ENCODE data around the gene CROT.

The CROT gene

GRCh38 chr7:87344446-87344845 is 1.0 kb upstream of the CROT start:
- DNase-seq = no peak

GRCh38 chr7:87345962-87346371 is 503 bp downstream of the CROT start:
- no peak for DNase-seq

GRCh38 chr7:87347207-87347606 is 1.7 kb downstream of the CROT start:
- no peak for DNase-seq

GRCh38 chr7:87347664-87348063 is 2.2 kb downstream of the CROT start:
- no peak for DNase-seq

GRCh38 chr7:87354749-87355148 is 9.3 kb downstream of the CROT start:
- no peak for DNase-seq

- no peak for DNase-seq
Observed at GRCh38 chr7:87356448-87356847, 11.0 kb downstream of the CROT start.

GRCh38 chr7:87359366-87359765 is 13.9 kb downstream of the CROT start:
- no peak for DNase-seq

- DNase-seq = no peak
Observed at GRCh38 chr7:87361320-87361719, 15.9 kb downstream of the CROT start.

- no peak for DNase-seq
Observed at GRCh38 chr7:87363342-87363741, 17.9 kb downstream of the CROT start.

GRCh38 chr7:87364246-87364645 is 18.8 kb downstream of the CROT start:
- DNase-seq = no peak

- no peak for DNase-seq
Observed at GRCh38 chr7:87369216-87369615, 23.8 kb downstream of the CROT start.

GRCh38 chr7:87370660-87371180 is 25.3 kb downstream of the CROT start:
- DNase-seq = no peak

- DNase-seq = no peak
Observed at GRCh38 chr7:87375662-87376435, 30.4 kb downstream of the CROT start.

GRCh38 chr7:87380905-87381304 is 35.4 kb downstream of the CROT start:
- no peak for DNase-seq

- DNase-seq = no peak
Observed at GRCh38 chr7:87391020-87391701, 45.7 kb downstream of the CROT start.

- DNase-seq = no peak
Observed at GRCh38 chr7:87395442-87396020, 50.1 kb downstream of the CROT start.

GRCh38 chr7:87398446-87398845 is 53.0 kb downstream of the CROT start:
- DNase-seq = no peak

- no peak for DNase-seq
Observed at GRCh38 chr7:87404674-87405073, 59.2 kb downstream of the CROT start.

- DNase-seq = no peak
Observed at GRCh38 chr7:87411186-87411585, 65.7 kb downstream of the CROT start.

- DNase-seq = no peak
Observed at GRCh38 chr7:87413029-87413428, 67.6 kb downstream of the CROT start.

- DNase-seq = no peak
Observed at GRCh38 chr7:87413951-87414793, 68.7 kb downstream of the CROT start.

GRCh38 chr7:87414794-87415188 is 69.3 kb downstream of the CROT start:
- no peak for DNase-seq

All from NCI-H2029 treated with DMSO at 0.1 percent for 48 hours (cell line).